Measurements from ENCODE around the gene DGCR2.

Gene DGCR2

GRCh38 chr22:19038164-19038546 lies 84.1 kb downstream of the DGCR2 start:
- Histone ChIP-seq H3F3A (ENCODE audit: insufficient read depth, low read length) (no peaks in the 10 kb centered on the region), H3K79me2 (ENCODE audit: low read length) (no peaks in the 10 kb centered on the region), H3K4me2 (ENCODE audit: low read depth, low read length) (no peak overlapping the region), H3K9ac (ENCODE audit: low read length) (no peak overlapping the region), H3K4me1 (ENCODE audit: low read length) (no peaks in the 10 kb centered on the region), H4K20me1 (ENCODE audit: insufficient read depth, low read length) (no peaks in the 10 kb centered on the region), H3K27me3 (replicated peaks; ENCODE audit: insufficient read depth, low read length) (no peaks in the 10 kb centered on the region), H2AFZ (ENCODE audit: low read length) (no peak overlapping the region), H3K9me2 (replicated peaks; ENCODE audit: insufficient read depth, low read length) (no peaks in the 10 kb centered on the region), H3K36me3 (replicated peaks; ENCODE audit: insufficient read depth, low read length) (no peaks in the 10 kb centered on the region), H3K27ac (ENCODE audit: low read length) (no peak overlapping the region), H3K9me3 (replicated peaks; ENCODE audit: insufficient read depth, low read length) (no peaks in the 10 kb centered on the region), H3K4me3 (ENCODE audit: low read length) (no peak overlapping the region)
- no peak for TF ChIP-seq CTCF (IDR thresholded peaks at IDR 0.05; ENCODE audit: low read length)
- TF ChIP-seq EZH2phosphoT487 (IDR thresholded peaks at IDR 0.05; ENCODE audit: low read length), result no peak
- no peak for TF ChIP-seq EZH2 (optimal IDR thresholded peaks at IDR 0.05; ENCODE audit: low read depth, low read length)
- DNase-seq, result no peak

GRCh38 chr22:19037282-19038163 lies 84.7 kb downstream of the DGCR2 start:
- Histone ChIP-seq H3K36me3 (replicated peaks; ENCODE audit: insufficient read depth, low read length) (no peaks in the 10 kb centered on the region), H3K27ac (ENCODE audit: low read length) (no peak overlapping the region), H3K4me2 (ENCODE audit: low read depth, low read length) (no peak overlapping the region), H2AFZ (ENCODE audit: low read length) (no peak overlapping the region), H3K79me2 (ENCODE audit: low read length) (no peaks in the 10 kb centered on the region), H3K27me3 (replicated peaks; ENCODE audit: insufficient read depth, low read length) (no peaks in the 10 kb centered on the region), H3K4me1 (ENCODE audit: low read length) (no peaks in the 10 kb centered on the region), H3F3A (ENCODE audit: insufficient read depth, low read length) (no peaks in the 10 kb centered on the region), H3K4me3 (ENCODE audit: low read length) (no peak overlapping the region), H3K9ac (ENCODE audit: low read length) (no peak overlapping the region), H3K9me2 (replicated peaks; ENCODE audit: insufficient read depth, low read length) (no peaks in the 10 kb centered on the region), H4K20me1 (ENCODE audit: insufficient read depth, low read length) (no peaks in the 10 kb centered on the region), H3K9me3 (replicated peaks; ENCODE audit: insufficient read depth, low read length) (no peaks in the 10 kb centered on the region)
- TF ChIP-seq CTCF (IDR thresholded peaks at IDR 0.05; ENCODE audit: low read length) (no peak), EZH2phosphoT487 (IDR thresholded peaks at IDR 0.05; ENCODE audit: low read length) (no peak), EZH2 (optimal IDR thresholded peaks at IDR 0.05; ENCODE audit: low read depth, low read length) (no peak)
- DNase-seq, result no peak

GRCh38 chr22:19036523-19037273 lies 85.5 kb downstream of the DGCR2 start:
- no peaks in the 10 kb centered on the region for H3K4me1 ChIP-seq (ENCODE audit: low read length)
- H3K9ac ChIP-seq (ENCODE audit: low read length), result no peak overlapping the region
- TF ChIP-seq EZH2phosphoT487 (IDR thresholded peaks at IDR 0.05; ENCODE audit: low read length) (no peak), EZH2 (optimal IDR thresholded peaks at IDR 0.05; ENCODE audit: low read depth, low read length) (no peak), CTCF (IDR thresholded peaks at IDR 0.05; ENCODE audit: low read length) (no peak)
- H3K79me2 ChIP-seq (ENCODE audit: low read length), result no peaks in the 10 kb centered on the region
- H3K9me3 ChIP-seq (replicated peaks; ENCODE audit: insufficient read depth, low read length), result no peaks in the 10 kb centered on the region
- H3K4me3 ChIP-seq (ENCODE audit: low read length), result no peak overlapping the region
- DNase-seq, result no peak
- no peaks in the 10 kb centered on the region for H3K9me2 ChIP-seq (replicated peaks; ENCODE audit: insufficient read depth, low read length)
- H4K20me1 ChIP-seq (ENCODE audit: insufficient read depth, low read length), result no peaks in the 10 kb centered on the region
- no peaks in the 10 kb centered on the region for H3K27me3 ChIP-seq (replicated peaks; ENCODE audit: insufficient read depth, low read length)
- H2AFZ ChIP-seq (ENCODE audit: low read length), result no peak overlapping the region
- no peaks in the 10 kb centered on the region for H3F3A ChIP-seq (ENCODE audit: insufficient read depth, low read length)
- no peak overlapping the region for H3K4me2 ChIP-seq (ENCODE audit: low read depth, low read length)
- H3K27ac ChIP-seq (ENCODE audit: low read length), result no peak overlapping the region
- no peaks in the 10 kb centered on the region for H3K36me3 ChIP-seq (replicated peaks; ENCODE audit: insufficient read depth, low read length)
